Ovary (tissue), 9 donors: ENCODE results near the gene HEBP1. TPM values are rescaled to one million over a fixed set of nuclear protein-coding genes. Genes with fewer than 3 reads are reported as not detected.
A peak's percentile ranks its signal among the peaks of the same experiment; 100 is the strongest.

Experiments
- DNase-seq, 5 donors: peaks; one replicate each; pipeline ENCODE4 v3.0.0-alpha.2; 2019 to 2020
- H3K27ac ChIP-seq, 2 donors: fragments of 200-600 bp; one replicate each; pipeline versions ENCODE4 v1.5.1 to v1.8.0; 2019 to 2022
- H3K27me3 ChIP-seq: fragments of 200-600 bp; one replicate; pipeline ENCODE4 v1.8.0; 2022
- H3K36me3 ChIP-seq: fragments of 200-600 bp; sonication (generic); one replicate; pipeline ENCODE4 v1.5.1; 2019
- H3K4me1 ChIP-seq: one replicate; pipeline ENCODE4 v1.8.1; 2013; ENCODE audit warnings: mild to moderate bottlenecking, moderate library complexity; ENCODE audit not compliant: insufficient read depth
- H3K4me3 ChIP-seq: fragments of 200-600 bp; sonication (generic); one replicate; pipeline ENCODE4 v1.5.1; 2017
- H3K9me3 ChIP-seq, 2 donors: fragments of 200-600 bp in 1 of 2; sonication (generic) in 1 of 2; one replicate each; pipeline versions ENCODE4 v1.5.1 to v1.8.1; 2013 to 2019; ENCODE audit warnings: mild to moderate bottlenecking in 1 of 2, moderate library complexity in 1 of 2
- EP300 ChIP-seq: sonication (generic); formaldehyde crosslinking; IDR thresholded peaks from one replicate; pipeline ENCODE4 v1.6.1; 2017; ENCODE audit warnings: antibody characterized with exemption
- POLR2A ChIP-seq: fragments of 450-650 bp; IDR thresholded peaks from one replicate; pipeline ENCODE4 v1.6.1; 2017; ENCODE audit warnings: antibody characterized with exemption, mild to moderate bottlenecking, moderate library complexity
- whole genome bisulfite sequencing, 3 donors: extraction: QIAGEN DNeasy Blood & Tissue Kit in 1 of 3; methylation state at CpG; one replicate each; pipeline versions ENCODE4 v1.1.5 to v1.1.7; 2013 to 2017; 5-methylcytosine and 5-hydroxymethylcytosine counted together
- intact Hi-C, 4 donors: fragments of 100-400 bp; cut with DNase I; formaldehyde crosslinking; loops; one replicate each; pipeline versions ENCODE4 v1.11.0 to v1.15.1; 2022 to 2023
- polyA plus RNA-seq, 2 donors: library from polyadenylated mRNA; stranded (reverse); fragments of 200-250 nt in 1 of 2; fragments of 350-450 nt in 1 of 2; fragmentation: Illumina TruSeq in 1 of 2; extraction: RNeasy Lipid Tissue Mini Kit (QIAGEN cat#74804) in 1 of 2; gene quantifications; one replicate each; pipeline ENCODE4 v1.2.3, GENCODE V29; 2013 to 2014
- total RNA-seq, 7 donors: library from RNA; depleted of rRNA in 2 of 7; stranded (reverse); fragments of >200 nt in 2 of 7; fragmentation: NEBNext Ultra II Directional in 3 of 7; extraction: Animal tissue kit (Norgen Biotek cat#: 25700) in 3 of 7; gene quantifications; one replicate each; pipeline versions ENCODE4 v1.1.0 to v1.2.4, GENCODE V29; 2016 to 2023
- TF ChIP-seq, protein P1 (sequence below), 3 donors: fragments of 450-650 bp in 2 of 3; fragments of 200-600 bp in 1 of 3; IDR thresholded peaks; one replicate each; pipeline versions ENCODE4 v1.5.1 to v1.8.0; 2016 to 2022; ENCODE audit warnings: antibody characterized with exemption in 3 of 3, mild to moderate bottlenecking in 1 of 3
- donor health status: DM: no; HTN: no; CAD: no; lungs with moderate emphysema.
- donor health status: DM: no; HTN: no; CAD: no.
- donor health status: Bipolar disorder and iron deficiency.
- donor health status: DM: yes; HTN: yes; CAD: no.
- donor health status: DM: no; HTN: no; CAD: no.
- donor health status: DM: yes; HTN: yes; CAD: no.

The HEBP1 gene
- total and polyA plus RNA-seq, 9 donors: 31.6 to 150 (median 85.4) TPM

DNA sequence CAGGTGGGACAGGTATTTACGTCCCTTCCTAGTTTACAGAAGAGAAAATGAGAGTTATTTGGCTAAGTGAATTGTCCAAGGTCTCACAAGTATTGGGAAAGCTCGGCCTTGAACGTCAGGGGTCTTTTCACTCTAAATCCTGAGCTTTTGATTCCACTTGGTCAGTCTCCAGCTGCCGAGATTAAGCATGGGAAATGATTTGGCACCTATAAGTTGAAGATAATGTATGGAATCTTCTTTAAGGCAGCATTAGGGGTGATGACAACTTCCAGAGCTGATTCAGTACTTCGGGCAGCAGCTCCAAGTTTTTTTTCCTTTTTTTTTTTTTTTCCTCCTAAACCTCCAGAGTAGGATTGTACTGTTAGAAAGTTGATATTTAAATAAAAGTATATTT is 44.8 kb upstream of the HEBP1 start:
- Histone ChIP-seq H3K27me3 (no peaks in the 10 kb centered on the region), H3K4me3 (peak overlapping the region; percentile 92), H3K36me3 (no peaks in the 10 kb centered on the region), H3K9me3 (no peaks in the 10 kb centered on the region), H3K4me1 (peaks cover 1% of the 10 kb centered on the region), H3K27ac (peak overlapping the region in 1 of 2 donors; percentile 4)
- no peak for DNase-seq
- intact Hi-C loops: no loop called here
- TF ChIP-seq, protein P1, sequence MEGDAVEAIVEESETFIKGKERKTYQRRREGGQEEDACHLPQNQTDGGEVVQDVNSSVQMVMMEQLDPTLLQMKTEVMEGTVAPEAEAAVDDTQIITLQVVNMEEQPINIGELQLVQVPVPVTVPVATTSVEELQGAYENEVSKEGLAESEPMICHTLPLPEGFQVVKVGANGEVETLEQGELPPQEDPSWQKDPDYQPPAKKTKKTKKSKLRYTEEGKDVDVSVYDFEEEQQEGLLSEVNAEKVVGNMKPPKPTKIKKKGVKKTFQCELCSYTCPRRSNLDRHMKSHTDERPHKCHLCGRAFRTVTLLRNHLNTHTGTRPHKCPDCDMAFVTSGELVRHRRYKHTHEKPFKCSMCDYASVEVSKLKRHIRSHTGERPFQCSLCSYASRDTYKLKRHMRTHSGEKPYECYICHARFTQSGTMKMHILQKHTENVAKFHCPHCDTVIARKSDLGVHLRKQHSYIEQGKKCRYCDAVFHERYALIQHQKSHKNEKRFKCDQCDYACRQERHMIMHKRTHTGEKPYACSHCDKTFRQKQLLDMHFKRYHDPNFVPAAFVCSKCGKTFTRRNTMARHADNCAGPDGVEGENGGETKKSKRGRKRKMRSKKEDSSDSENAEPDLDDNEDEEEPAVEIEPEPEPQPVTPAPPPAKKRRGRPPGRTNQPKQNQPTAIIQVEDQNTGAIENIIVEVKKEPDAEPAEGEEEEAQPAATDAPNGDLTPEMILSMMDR (IDR thresholded peaks at IDR 0.05): no peak
- TF ChIP-seq EP300: no peak
- TF ChIP-seq POLR2A: no peak
- WGBS, 3 donors: 0 to 4% (median 3%) methylated on average over 5 of the region's 5 CpGs

DNA sequence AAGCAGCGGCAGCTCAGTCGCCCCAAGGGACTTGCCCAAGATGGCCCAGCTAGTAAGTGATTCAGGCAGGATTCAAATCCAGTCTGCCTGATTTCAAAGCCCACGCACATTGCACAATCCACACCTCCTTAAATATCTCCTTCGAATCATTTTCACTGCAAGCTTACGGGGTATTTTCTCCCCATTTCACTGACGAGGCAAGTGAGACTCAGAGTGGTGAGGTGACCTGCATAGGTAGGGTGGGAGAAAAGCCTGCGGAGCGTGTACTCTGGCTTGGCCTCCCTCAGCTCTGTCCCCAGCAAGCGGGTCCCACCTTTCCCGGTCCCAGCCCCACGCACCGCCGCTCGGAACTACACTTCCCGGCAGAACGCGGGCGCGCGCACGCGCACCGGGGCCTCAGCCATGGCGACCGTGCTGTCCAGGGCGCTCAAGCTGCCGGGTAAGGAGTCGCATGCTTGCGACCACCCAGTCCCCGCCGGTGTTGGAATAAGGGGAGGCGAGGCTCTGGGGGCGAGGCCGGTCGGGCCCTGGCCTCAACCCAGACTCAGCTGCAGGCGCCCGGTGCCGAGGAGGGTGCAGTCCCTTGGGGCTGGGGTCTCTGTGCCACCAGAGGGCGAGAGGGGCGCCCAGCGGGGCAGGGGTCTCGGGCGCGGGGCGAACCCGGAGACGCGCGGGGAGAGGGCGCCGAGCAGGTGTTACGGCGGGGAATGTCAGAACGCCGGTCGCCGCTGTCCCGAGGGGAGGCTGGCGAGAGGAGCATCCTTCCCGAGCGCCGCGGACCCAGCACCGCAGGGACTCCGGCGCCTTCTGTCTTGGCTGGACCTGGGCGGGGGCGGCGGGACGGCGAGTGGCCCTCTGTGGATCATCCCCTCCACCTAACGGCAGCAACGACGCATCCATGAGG is 44.2 kb upstream of the HEBP1 start, which contains the start of gene FAM234B:
TSS of gene FAM234B (plus strand) at position 380 of the 904 bp plus-strand sequence. CDS start at position 403, 23 bp downstream.
- TF ChIP-seq, protein P1 (IDR thresholded peaks at IDR 0.05): peak in 2 of 3 donors; percentile 10 to 17
- TF ChIP-seq EP300 (no peak), POLR2A (peak; percentile 48)
- intact Hi-C loops: no loop called here
- peak; percentile 68 to 85 (median 80) for DNase-seq
- H3K36me3 ChIP-seq: no peaks in the 10 kb centered on the region
- peak within 1 kb of the TSS in 1 of 2 donors; percentile 4 for H3K27ac ChIP-seq
- H3K4me3 ChIP-seq: peak within 1 kb of the TSS; percentile 92
- peaks cover 1% of the 10 kb centered on the region for H3K4me1 ChIP-seq
- H3K9me3 ChIP-seq: no peaks in the 10 kb centered on the region
- 1% methylated on average over 68 to 74 of the region's 74 CpGs for WGBS, 3 donors
- no peaks in the 10 kb centered on the region for H3K27me3 ChIP-seq

DNA sequence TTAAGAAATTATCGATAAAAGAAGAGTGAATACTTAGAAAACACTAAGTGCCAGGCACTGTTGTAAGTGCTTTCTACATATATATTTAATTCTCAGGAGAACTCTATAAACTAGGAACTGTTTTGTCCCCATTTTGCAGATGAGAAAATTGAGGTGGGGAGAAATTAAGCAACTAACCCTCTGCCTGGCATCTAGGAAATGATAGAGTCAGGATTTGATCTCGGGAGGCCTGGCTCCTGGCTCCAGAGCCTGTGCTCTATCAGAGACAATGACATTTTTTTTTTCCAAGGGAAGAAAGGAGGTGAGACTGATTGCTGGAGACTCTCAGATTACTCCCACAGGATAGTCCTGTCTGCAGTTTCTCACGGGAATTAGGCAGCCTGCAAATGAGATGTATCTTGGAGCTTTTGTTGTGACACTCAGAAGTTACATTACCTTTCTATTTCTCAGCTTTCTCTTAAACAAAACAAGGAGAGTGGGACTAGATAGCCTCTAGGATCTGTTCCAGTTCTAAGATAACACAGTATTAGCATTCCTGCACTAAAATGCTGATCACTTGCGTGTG is 42.7 kb upstream of the HEBP1 start:
- no peaks in the 10 kb centered on the region for H3K9me3 ChIP-seq
- no peaks in the 10 kb centered on the region for H3K27me3 ChIP-seq
- H3K4me3 ChIP-seq: no peak overlapping the region
- WGBS, 3 donors: 48 to 55% (median 53%) methylated on average over 4 of the region's 4 CpGs
- intact Hi-C loops: no loop called here
- peaks cover 1% of the 10 kb centered on the region for H3K4me1 ChIP-seq
- DNase-seq: no peak
- no peak overlapping the region for H3K27ac ChIP-seq
- TF ChIP-seq, protein P1 (IDR thresholded peaks at IDR 0.05): no peak
- TF ChIP-seq EP300: no peak
- TF ChIP-seq POLR2A: no peak
- no peaks in the 10 kb centered on the region for H3K36me3 ChIP-seq

DNA sequence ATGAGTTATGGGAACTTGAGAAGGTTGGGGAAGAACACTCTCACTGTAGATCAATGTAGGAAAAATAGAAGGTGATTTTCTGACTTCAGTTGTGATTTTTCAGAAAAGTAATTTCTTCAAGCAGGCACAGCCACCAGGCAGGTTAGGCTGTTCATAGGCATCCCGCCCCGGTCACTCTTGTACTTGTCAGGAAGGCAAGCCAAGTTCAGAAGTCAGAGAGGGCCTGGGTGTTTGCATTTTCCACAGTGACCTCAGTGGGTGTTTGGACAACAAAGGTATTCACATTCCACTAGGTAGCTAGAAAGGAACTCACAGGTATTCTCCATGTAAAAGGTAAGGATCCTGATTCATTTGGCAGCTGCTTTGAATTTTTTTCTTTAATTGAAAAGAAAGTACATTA is 41.2 kb upstream of the HEBP1 start:
- 90 to 98% (median 97%) methylated on average over 2 of the region's 2 CpGs for WGBS, 3 donors
- Histone ChIP-seq H3K4me3 (no peak overlapping the region), H3K36me3 (no peaks in the 10 kb centered on the region), H3K27ac (no peak overlapping the region), H3K9me3 (no peaks in the 10 kb centered on the region), H3K4me1 (peaks cover 1% of the 10 kb centered on the region), H3K27me3 (no peaks in the 10 kb centered on the region)
- DNase-seq: no peak
- TF ChIP-seq POLR2A (no peak), EP300 (no peak)
- TF ChIP-seq, protein P1 (IDR thresholded peaks at IDR 0.05): no peak
- intact Hi-C loops: no loop called here
